Measurements from ENCODE around the gene BMPR1A. TPM values are rescaled to one million over a fixed set of nuclear protein-coding genes. Genes with fewer than 3 reads are reported as not detected.

Gene BMPR1A
- total RNA-seq, 1 experiment from 2014 or later: 104 TPM

- TF ChIP-seq CDX4 (CRISPR knock-in tag; IDR thresholded peaks at IDR 0.05; ENCODE audit: borderline replicate concordance): no peak
- TF ChIP-seq EMX1 (CRISPR knock-in tag; IDR thresholded peaks at IDR 0.05): no peak
- TF ChIP-seq SMAD4 (CRISPR knock-in tag; IDR thresholded peaks at IDR 0.05): no peak
- TF ChIP-seq TEAD1 (CRISPR knock-in tag; IDR thresholded peaks at IDR 0.05): no peak
- TF ChIP-seq TCF7 (CRISPR knock-in tag; IDR thresholded peaks at IDR 0.05; ENCODE audit: low read depth): no peak
- TF ChIP-seq NFATC4 (CRISPR knock-in tag; IDR thresholded peaks at IDR 0.05): no peak
These were observed 201.2 kb downstream of the BMPR1A start, which contains the start of gene MMRN2 (continued) for GRCh38 chr10:86957471-86958115.

- CTCF ChIA-PET: interaction anchor here (0.8 to 13.7 kb wide), 5 partner anchors 8 to 274 kb away, joined by 4 to 462 read pairs (median 6); partner anchors contain the start of gene ADIRF
- no peak within 1 kb of the TSS for H3K4me3 Mint-ChIP-seq
- peaks cover 10% of the 10 kb centered on the region for H3K9me3 Mint-ChIP-seq
- H3K4me1 Mint-ChIP-seq: peaks cover 60% of the 10 kb centered on the region
- no peak for DNase-seq (ENCODE audit: low spot score)
- no peak for ATAC-seq
- no peaks in the 10 kb centered on the region; the same call in 1 of the 2 replicates for H3K27me3 Mint-ChIP-seq (ENCODE audit: low read depth)
- peaks cover 9% of the 10 kb centered on the region for H3K36me3 Mint-ChIP-seq
- H3K27ac Mint-ChIP-seq: no peak within 1 kb of the TSS
- POLR2A ChIA-PET: interaction anchor here (0.7 kb wide), 1 partner anchor 246 kb away, joined by 5 read pairs; no protein-coding TSS in a partner anchor
- no peak for TF ChIP-seq RORB (CRISPR knock-in tag; IDR thresholded peaks at IDR 0.05)
- no peak for TF ChIP-seq NFE2L1 (CRISPR knock-in tag; IDR thresholded peaks at IDR 0.05)
- TF ChIP-seq TEAD4 (CRISPR knock-in tag; IDR thresholded peaks at IDR 0.05): no peak
These were observed 201.9 kb downstream of the BMPR1A start, which contains the start of gene SNCG for GRCh38 chr10:86958116-86958900. SNCG (plus strand) TSS chr10:86958599; CDS start chr10:86958698, 99 bp downstream.

- ATAC-seq: no peak
- H3K4me3 Mint-ChIP-seq: no peak overlapping the region
- no peak overlapping the region for H3K27ac Mint-ChIP-seq
- no peak for TF ChIP-seq AFF4 (CRISPR knock-in tag; IDR thresholded peaks at IDR 0.05; ENCODE audit: borderline replicate concordance)
- TF ChIP-seq ZNF671 (CRISPR knock-in tag; IDR thresholded peaks at IDR 0.05): no peak
- no peak for TF ChIP-seq NFATC4 (CRISPR knock-in tag; IDR thresholded peaks at IDR 0.05)
- TF ChIP-seq ATF1 (CRISPR knock-in tag; IDR thresholded peaks at IDR 0.05): no peak
- TF ChIP-seq ZMAT4 (CRISPR knock-in tag; IDR thresholded peaks at IDR 0.05): no peak
- no peak for TF ChIP-seq ZNF121 (CRISPR knock-in tag; IDR thresholded peaks at IDR 0.05)
- no peak for TF ChIP-seq ZBTB43 (CRISPR knock-in tag; IDR thresholded peaks at IDR 0.05)
- TF ChIP-seq SP1 (CRISPR knock-in tag; conservative IDR thresholded peaks at IDR 0.05): no peak
- no peak for TF ChIP-seq TEAD1 (CRISPR knock-in tag; IDR thresholded peaks at IDR 0.05)
- no peak for TF ChIP-seq TEAD4 (CRISPR knock-in tag; IDR thresholded peaks at IDR 0.05)
- TF ChIP-seq KAT7 (CRISPR knock-in tag; IDR thresholded peaks at IDR 0.05; ENCODE audit: borderline replicate concordance): no peak
- no peak for TF ChIP-seq OVOL2 (CRISPR knock-in tag; IDR thresholded peaks at IDR 0.05; ENCODE audit: borderline replicate concordance)
- DNase-seq (ENCODE audit: low spot score): no peak
- CTCF ChIA-PET: interaction anchor here (0.6 to 13.7 kb wide), 6 partner anchors 7 to 275 kb away, joined by 3 to 462 read pairs (median 9); partner anchors contain the start of gene ADIRF
- H3K36me3 Mint-ChIP-seq: peaks cover 1% of the 10 kb centered on the region
- POLR2A ChIA-PET: no interaction called here
- H3K27me3 Mint-ChIP-seq (ENCODE audit: low read depth): no peaks in the 10 kb centered on the region
- peaks cover 2% of the 10 kb centered on the region; the same call in 1 of the 2 replicates for H3K9me3 Mint-ChIP-seq
- H3K4me1 Mint-ChIP-seq: peaks cover 52% of the 10 kb centered on the region
These were observed 202.7 kb downstream of the BMPR1A start for GRCh38 chr10:86958901-86959736.
